NCI-H2107 treated with DMSO at 0.1 percent for 48 hours (cell line): ENCODE results near the gene SIAH3.
A peak's percentile ranks its signal among the peaks of the same experiment; 100 is the strongest.

Experiments used
- DNase-seq: peaks from one replicate; lab custom pipeline; 2025; ENCODE audit not compliant: unreplicated experiment; lab: John Stamatoyannopoulos, UW

Gene SIAH3

GRCh38 chr13:45825387-45825650 is 26.2 kb downstream of the SIAH3 start:
- no peak for DNase-seq

GRCh38 chr13:45823583-45823982 is 28.0 kb downstream of the SIAH3 start:
- DNase-seq = no peak

GRCh38 chr13:45821811-45822210 is 29.7 kb downstream of the SIAH3 start:
- DNase-seq = no peak

- DNase-seq = no peak
Observed at GRCh38 chr13:45820106-45820838, 31.3 kb downstream of the SIAH3 start.

GRCh38 chr13:45817833-45818232 is 33.7 kb downstream of the SIAH3 start:
- no peak for DNase-seq

GRCh38 chr13:45816427-45816826 is 35.1 kb downstream of the SIAH3 start:
- DNase-seq = no peak

- no peak for DNase-seq
Observed at GRCh38 chr13:45812695-45813372, 38.7 kb downstream of the SIAH3 start.

- no peak for DNase-seq
Observed at GRCh38 chr13:45811891-45812694, 39.5 kb downstream of the SIAH3 start.

- no peak for DNase-seq
Observed at GRCh38 chr13:45809801-45810394, 41.7 kb downstream of the SIAH3 start.

GRCh38 chr13:45808925-45809324 is 42.6 kb downstream of the SIAH3 start:
- DNase-seq = no peak

GRCh38 chr13:45807520-45808099 is 43.9 kb downstream of the SIAH3 start:
- DNase-seq = peak; percentile 14

- DNase-seq = no peak
Observed at GRCh38 chr13:45800485-45800884, 51.1 kb downstream of the SIAH3 start.

- DNase-seq = peak; percentile 62
Observed at GRCh38 chr13:45799451-45799850, 52.1 kb downstream of the SIAH3 start.

- no peak for DNase-seq
Observed at GRCh38 chr13:45798851-45799250, 52.7 kb downstream of the SIAH3 start.

- DNase-seq = no peak
Observed at GRCh38 chr13:45796426-45797235, 54.9 kb downstream of the SIAH3 start.

GRCh38 chr13:45792827-45793303 is 58.7 kb downstream of the SIAH3 start:
- no peak for DNase-seq

GRCh38 chr13:45788011-45788410 is 63.5 kb downstream of the SIAH3 start:
- DNase-seq = peak; percentile 7

- no peak for DNase-seq
Observed at GRCh38 chr13:45787346-45787745, 64.2 kb downstream of the SIAH3 start.

- no peak for DNase-seq
Observed at GRCh38 chr13:45786293-45786920, 65.1 kb downstream of the SIAH3 start.
